Sciatic nerve (tissue), 2 donors: ENCODE data around the gene MYEOV. TPM values are rescaled to one million over a fixed set of nuclear protein-coding genes. Genes with fewer than 3 reads are reported as not detected.

Source experiments
- ATAC-seq: fragments of 200-7000 bp; cut with Tn5 transposase; one replicate; pipeline ENCODE4 v1.9.1; 2020; ENCODE audit warnings: mild to moderate bottlenecking, moderate library complexity
- DNase-seq: peaks from one replicate; pipeline ENCODE4 v3.0.0-alpha.2; 2020; ENCODE audit warnings: low spot score
- intact Hi-C: fragments of 100-400 bp; cut with DNase I; formaldehyde crosslinking; loops from one replicate; pipeline ENCODE4 v1.14.2; 2022
- total RNA-seq: library from RNA; stranded (reverse); fragmentation: NEBNext Ultra II Directional; extraction: Animal tissue kit (Norgen Biotek cat#: 25700); gene quantifications from one replicate; pipeline ENCODE4 v1.2.1, GENCODE V29; 2021
- donor health status: DM: no; HTN: no; CAD: no.
- donor health status: DM: no; HTN: no; CAD: no.

The MYEOV gene
- total RNA-seq, 1 donor from 2014 or later: 1.2 TPM

DNA sequence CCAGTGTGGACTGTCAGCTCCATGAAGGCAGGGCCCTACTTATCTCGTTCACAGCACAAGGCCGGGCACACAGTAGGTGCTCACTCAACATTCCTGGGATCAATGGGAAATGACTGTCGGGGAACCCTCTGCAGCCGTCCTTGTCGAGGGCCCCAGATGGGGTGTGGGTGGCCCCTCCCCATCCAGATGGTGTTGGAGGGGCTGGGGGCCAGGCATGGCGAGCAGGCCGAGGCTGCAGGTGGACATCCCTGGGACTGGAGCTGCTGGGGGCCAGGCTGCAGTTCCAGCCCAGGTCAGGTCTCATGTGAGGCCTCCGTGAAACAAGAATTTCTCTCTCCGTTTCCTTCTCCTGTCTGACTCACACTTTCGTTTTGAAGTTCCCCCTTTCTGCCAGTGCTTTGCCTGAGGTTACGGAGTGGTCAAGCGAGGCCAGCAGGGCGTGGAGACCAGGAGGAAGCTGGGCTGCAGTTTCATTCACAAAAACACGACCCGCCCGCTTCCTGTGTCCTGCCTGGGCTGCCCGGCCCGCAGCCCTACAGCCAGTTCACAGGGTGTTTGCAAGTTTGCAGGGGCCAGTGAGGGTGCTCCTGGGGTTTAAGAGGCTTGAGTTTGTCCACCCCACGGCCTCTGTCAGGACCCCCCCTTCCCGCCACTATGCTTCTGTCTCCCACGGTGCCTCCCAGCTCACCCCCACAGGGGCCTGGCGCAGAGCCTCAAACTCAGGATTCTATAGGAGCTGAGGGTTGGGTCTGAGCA is 4.5 kb downstream of the MYEOV start:
- intact Hi-C loops: loop anchor here (10.0 kb wide), 1 partner anchor 346 kb away; the partner anchor contains the start of gene CCND1
- DNase-seq (peak; percentile 80), ATAC-seq (peak; percentile 72)

GRCh38 chr11:69299023-69299461 is 5.1 kb downstream of the MYEOV start:
- DNase-seq: no peak
- no peak for ATAC-seq
- intact Hi-C loops: loop anchor here (10.0 kb wide), 1 partner anchor 346 kb away; the partner anchor contains the start of gene CCND1

DNA sequence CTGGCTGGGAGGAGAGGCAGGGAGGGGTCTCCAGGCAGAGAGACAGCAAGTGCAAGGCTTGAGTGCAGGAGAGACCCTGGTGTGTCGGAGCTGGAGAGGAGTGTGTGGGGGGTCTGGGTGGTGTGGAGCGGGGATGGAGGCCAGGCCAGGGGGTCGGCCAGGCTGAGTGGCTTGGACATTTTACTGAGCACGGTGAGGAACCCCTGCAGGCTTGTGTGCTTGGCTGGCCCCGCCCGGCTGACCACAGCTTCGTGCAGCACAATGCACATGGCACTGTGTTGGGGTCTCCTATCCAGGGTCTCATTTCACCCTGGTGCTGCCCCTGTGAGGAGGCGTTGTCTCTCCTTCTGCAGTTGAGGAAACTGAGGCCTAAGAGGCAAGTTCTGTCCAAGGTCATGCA is 5.6 kb downstream of the MYEOV start:
- no peak for DNase-seq
- intact Hi-C loops: loop anchor here (10.0 kb wide), 1 partner anchor 345 kb away; the partner anchor contains the start of gene CCND1
- no peak for ATAC-seq

GRCh38 chr11:69300120-69301060 is 6.4 kb downstream of the MYEOV start:
- DNase-seq: no peak
- intact Hi-C loops: no loop called here

DNA sequence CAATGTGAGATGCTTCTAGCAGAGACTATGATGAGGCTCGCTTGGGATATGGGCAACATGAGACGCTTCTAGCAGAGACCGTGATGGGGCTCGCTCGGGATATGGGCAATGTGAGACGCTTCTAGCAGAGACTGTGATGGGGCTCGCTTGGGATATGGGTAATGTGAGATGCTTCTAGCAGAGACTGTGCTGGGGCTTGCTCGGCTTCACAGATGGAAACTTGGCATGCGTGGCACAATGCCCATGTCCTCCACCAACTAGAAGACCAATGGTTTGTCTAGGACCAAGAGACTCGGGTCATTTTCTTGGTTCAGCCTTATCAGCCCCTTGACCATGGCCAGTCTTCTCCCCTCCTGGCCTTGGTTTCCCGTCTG is 7.1 kb downstream of the MYEOV start:
- ATAC-seq (no peak), DNase-seq (no peak)
- intact Hi-C loops: no loop called here

More at GRCh38 chr11:69300120-69301060, 6.4 kb downstream of the MYEOV start:
- ATAC-seq: no peak

DNA sequence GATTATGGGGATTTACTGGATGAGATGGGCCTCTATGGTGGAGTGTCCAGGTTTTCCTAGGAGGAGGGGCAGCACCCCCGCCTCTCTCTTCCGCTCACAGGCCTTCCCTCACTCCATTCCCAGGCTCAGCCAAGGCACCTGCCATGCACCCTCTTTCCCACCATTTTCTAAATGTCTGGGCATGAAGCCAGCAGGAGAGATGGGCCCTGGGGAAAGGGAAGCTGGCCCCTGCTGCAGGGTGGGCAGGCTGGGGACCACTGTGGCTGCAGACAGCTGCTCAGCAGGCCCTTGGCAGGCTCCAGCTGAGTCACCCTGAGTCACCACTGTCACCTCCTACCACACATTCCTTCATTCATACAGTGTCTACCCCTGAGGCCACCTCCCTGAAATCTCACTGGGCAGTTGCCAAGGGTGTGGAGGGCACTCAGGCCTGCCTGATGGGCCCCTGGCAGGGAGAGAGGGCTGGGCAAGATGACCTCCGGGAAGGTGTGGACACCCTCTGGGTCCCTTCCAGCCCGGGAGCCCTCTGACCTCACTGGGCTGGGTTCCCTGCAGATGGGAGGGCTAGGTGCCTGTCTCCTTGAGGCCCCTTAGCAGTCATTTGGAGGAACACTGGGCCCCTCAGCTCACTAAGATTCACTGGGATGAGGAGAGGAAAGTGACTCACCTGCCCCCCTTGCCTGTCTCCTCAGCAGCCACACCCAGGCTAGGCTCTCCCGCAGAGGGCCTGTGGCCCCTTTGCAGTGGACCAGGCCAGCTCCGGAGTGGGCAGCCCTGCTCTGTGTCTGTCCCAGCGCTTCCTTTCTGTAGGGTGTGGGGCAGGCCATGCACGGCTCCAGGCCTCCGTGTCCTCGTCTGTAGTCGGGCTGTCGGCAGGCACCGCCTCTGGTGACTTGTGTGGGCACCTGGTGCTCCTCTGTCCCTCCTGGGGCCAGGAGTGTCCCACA is 7.8 kb downstream of the MYEOV start:
- ATAC-seq (no peak), DNase-seq (no peak)
- intact Hi-C loops: no loop called here

- no peak for DNase-seq
- no peak for ATAC-seq
- intact Hi-C loops: no loop called here
These were observed 8.6 kb downstream of the MYEOV start for GRCh38 chr11:69302447-69303020.

DNA sequence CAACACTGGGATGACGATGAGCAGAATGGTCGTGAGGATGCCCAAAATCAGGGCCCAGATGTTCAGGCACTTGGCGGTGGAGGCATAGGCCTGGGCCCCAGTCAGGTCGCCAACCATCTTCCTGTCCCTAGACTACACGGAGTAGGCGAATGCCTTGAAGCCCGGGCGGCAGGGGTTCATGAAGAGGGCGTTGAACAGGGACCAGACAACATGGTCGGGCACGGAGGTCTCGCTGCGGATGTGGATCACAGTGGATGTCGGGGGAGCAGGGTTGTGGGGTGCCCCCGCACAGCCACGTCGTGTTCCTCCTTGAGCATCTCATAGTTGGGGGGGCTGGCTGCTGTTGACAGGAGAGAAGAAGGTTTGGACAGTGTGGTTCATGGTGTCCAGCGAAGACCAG is 9.5 kb downstream of the MYEOV start:
- ATAC-seq (no peak), DNase-seq (no peak)
- intact Hi-C loops: no loop called here

DNA sequence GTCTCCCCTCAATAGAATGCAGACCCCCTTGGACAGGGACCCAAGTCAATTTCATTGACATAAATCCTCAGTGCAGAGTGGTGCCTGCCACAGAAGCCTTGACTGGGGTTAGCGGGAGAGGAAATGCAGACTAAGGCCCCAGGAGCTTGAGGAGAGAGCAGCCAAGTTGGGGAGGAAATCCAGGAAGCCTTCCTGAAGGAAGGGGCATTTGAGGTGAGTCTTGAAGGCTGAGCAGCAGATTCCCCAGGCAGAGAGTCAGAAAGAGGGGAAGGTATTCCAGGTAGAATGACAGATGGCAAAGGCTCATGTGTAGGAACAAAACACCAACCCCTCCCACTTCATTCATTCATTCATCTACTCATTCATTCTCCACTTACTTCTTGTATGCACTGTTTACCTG is 10.3 kb downstream of the MYEOV start:
- intact Hi-C loops: no loop called here
- ATAC-seq: no peak
- no peak for DNase-seq

DNA sequence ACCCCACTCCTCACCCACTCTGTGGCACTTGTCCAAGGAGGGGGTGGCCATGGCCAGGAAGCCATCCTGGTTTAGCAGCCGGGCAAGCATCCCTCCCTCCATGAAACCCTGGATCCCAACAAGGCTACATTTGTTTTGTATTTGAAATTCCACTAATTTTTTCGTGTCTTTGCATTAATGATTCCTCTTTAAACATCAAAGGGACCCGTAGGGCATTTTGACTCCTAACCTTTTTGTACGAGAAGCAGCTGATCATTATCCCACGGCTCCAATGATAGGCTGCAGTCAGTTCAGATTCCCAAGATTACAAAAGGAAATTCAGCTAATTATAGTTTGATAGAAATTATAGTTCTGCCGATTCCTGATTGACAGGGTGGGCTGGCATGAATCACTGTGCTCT is 10.7 kb downstream of the MYEOV start:
- DNase-seq (no peak), ATAC-seq (no peak)
- intact Hi-C loops: no loop called here

DNA sequence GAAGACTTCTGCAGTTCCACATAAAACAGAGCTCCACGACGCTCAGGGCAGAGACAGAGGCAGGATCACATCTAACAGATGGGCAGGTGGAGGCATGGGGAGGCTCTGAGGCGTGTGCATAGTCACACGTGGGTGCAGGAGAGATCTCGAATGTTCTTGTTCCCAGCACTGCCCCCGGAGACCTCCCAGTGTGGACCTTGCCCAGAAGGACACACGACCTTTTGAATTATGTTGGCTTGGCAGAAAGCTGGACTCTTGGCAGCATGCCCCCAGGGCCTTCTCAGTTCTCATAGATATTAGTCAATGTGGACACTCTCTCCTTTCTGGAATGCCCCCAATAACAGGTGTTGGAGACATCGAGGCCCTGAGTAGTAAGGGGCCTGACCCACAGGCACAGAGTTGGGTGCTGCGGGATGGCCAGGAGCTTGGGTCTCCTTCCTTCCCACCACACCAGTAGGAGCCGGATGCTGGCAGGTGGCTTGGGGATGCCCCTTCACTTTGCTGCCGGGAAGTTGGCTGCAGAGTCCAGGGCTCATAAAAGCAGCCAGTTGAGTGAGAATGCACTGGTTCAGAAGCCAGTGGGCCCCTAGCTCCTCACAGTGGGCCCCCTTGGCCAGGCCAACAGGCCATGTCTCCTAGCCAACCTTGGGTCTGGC is 12.1 kb downstream of the MYEOV start:
- intact Hi-C loops: no loop called here
- ATAC-seq: no peak
- no peak for DNase-seq

GRCh38 chr11:69306821-69307220 is 12.9 kb downstream of the MYEOV start:
- DNase-seq (no peak), ATAC-seq (no peak)
- intact Hi-C loops: no loop called here

DNA sequence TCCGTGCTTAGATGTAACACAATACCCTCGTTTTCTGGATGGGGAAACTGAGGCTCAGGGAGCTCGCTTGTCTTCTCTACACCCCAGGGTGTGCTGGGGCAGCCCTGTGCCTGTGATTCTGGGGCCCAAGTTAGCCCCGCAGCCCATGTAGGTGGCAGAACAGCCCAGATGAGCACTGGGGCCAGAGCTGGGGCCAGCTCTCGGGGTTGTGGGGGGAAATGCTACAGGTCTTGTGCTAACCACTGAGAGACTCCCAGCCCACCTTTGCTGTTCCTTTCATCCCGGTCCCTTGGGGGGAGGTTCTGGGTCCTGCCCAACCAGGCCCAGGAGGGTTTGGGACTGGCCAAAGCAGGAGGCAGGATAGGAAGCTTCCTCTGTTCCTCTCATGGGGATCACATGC is 13.5 kb downstream of the MYEOV start:
- DNase-seq (no peak), ATAC-seq (no peak)
- intact Hi-C loops: no loop called here

DNA sequence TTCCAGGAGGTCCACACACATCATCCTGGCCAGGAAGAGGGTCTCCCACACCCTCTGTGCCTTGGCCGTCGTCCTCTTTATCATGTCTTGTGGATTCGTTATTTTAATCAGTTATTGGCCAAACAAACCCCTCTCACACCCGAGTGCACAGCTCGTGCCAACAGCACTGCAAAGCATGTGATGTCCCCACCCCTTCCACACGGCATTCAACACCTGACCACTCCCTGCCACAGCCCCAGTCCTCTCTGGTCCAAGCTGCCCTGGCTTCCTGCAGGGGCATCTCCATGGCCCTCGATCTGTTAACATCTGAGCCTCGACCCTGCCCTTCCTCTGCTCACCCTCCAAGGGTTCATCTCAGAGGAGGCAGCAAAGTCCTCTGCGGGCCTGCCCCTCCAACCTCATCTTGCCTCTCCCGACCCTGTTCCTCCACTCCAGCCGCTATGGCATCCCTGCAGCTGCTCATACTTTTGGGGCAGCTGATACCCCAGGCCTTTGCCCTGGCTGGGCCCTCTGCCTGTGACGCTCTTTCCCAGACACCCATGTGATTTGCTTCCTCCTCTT is 14.0 kb downstream of the MYEOV start:
- DNase-seq (no peak), ATAC-seq (no peak)
- intact Hi-C loops: no loop called here

DNA sequence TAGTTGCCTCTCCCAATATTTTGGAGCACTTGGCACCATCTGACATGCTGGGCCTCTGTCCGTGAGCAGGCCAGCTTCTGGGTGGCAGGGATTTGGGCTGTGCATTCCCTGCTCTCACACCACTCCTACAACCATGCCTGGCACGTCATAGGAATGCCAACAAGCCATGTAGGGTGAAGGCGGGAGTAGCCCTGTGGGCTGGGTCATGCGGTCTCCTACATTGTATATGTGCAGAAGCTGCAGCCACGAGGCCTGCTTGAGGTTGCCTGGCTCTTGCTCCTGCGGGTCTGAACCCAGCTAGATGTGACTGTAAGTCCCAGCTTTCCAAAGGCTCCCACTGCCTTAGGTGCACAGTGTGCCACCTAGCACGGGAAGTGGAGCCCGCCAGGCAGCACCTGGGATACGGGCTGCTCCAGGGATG is 14.5 kb downstream of the MYEOV start:
- ATAC-seq (peak; percentile 20), DNase-seq (no peak)
- intact Hi-C loops: no loop called here

GRCh38 chr11:69308936-69309615 is 15.1 kb downstream of the MYEOV start:
- ATAC-seq (no peak), DNase-seq (no peak)
- intact Hi-C loops: no loop called here

DNA sequence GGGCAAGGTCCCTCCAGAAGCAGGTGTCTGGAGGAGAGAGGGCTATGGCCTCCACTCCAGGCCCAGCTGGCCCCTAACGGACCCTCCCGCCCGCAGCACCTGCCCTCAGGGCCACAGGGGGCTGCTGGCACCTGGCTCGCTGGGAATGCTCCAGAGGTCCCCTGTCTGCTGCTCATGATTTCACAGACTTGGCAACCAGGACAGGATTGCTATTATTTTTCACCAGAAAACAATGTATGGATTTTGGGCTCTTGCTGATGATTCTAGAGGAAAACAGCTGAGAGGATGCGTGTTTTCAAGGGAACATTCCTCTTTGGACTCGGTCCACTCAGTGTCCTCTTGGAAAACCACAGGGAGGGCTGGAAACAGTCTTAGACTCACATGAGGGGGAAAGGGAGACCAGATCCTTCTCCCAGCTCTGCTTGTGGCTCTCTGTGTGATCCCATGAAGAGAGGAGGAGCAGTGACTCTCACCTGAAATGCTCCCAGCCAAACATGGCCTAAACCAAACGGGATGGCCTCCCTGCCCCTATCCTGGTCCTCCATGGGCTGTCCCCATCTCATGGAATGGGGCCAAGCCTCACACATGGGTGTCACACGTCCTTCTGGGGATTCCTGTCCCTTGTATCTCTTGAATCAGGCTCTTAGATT is 15.8 kb downstream of the MYEOV start:
- DNase-seq (no peak), ATAC-seq (no peak)
- intact Hi-C loops: no loop called here
